ENCODE measurements around the gene PTPRN2.

Gene PTPRN2

GRCh38 chr7:157832421-157832820, 755.2 kb downstream of the PTPRN2 start:
- TF ChIP-seq FOXA1 (IDR thresholded peaks at IDR 0.05) (no peak), FOXK2 (IDR thresholded peaks at IDR 0.05) (no peak), ARNT (IDR thresholded peaks at IDR 0.05) (no peak), TARDBP (IDR thresholded peaks at IDR 0.05) (no peak), ZNF384 (IDR thresholded peaks at IDR 0.05) (no peak), ELF4 (IDR thresholded peaks at IDR 0.05) (no peak), CTBP1 (IDR thresholded peaks at IDR 0.05; ENCODE audit: borderline replicate concordance) (no peak), SUZ12 (IDR thresholded peaks at IDR 0.05) (no peak), LEF1 (IDR thresholded peaks at IDR 0.05; ENCODE audit: borderline replicate concordance) (no peak), FOXM1 (IDR thresholded peaks at IDR 0.05; ENCODE audit: borderline replicate concordance) (no peak), L3MBTL2 (conservative IDR thresholded peaks at IDR 0.05) (no peak), SP1 (IDR thresholded peaks at IDR 0.05) (no peak), BHLHE40 (IDR thresholded peaks at IDR 0.05; ENCODE audit: borderline replicate concordance) (no peak), NFRKB (IDR thresholded peaks at IDR 0.05) (no peak), HDGF (IDR thresholded peaks at IDR 0.05; ENCODE audit: borderline replicate concordance) (no peak), PKNOX1 (IDR thresholded peaks at IDR 0.05) (no peak)
- DNase-seq (ENCODE audit: extremely low spot score), result no peak
- POLR2A ChIA-PET, result no interaction called here
- CTCF ChIA-PET, result no interaction called here

- POLR2A ChIA-PET, result no interaction called here
- CTCF ChIA-PET, result interaction anchor here (0.6 kb wide), 1 partner anchor 1890 kb away, joined by 3 read pairs; no protein-coding TSS in a partner anchor
- TF ChIP-seq SUZ12 (IDR thresholded peaks at IDR 0.05), result no peak
- no peak for TF ChIP-seq PKNOX1 (IDR thresholded peaks at IDR 0.05)
- no peak for TF ChIP-seq L3MBTL2 (conservative IDR thresholded peaks at IDR 0.05)
- no peak for TF ChIP-seq BHLHE40 (IDR thresholded peaks at IDR 0.05; ENCODE audit: borderline replicate concordance)
- TF ChIP-seq TARDBP (IDR thresholded peaks at IDR 0.05), result no peak
- no peak for TF ChIP-seq ZNF384 (IDR thresholded peaks at IDR 0.05)
- no peak for TF ChIP-seq HDGF (IDR thresholded peaks at IDR 0.05; ENCODE audit: borderline replicate concordance)
- TF ChIP-seq FOXA1 (IDR thresholded peaks at IDR 0.05), result no peak
- no peak for TF ChIP-seq SP1 (IDR thresholded peaks at IDR 0.05)
- TF ChIP-seq CTBP1 (IDR thresholded peaks at IDR 0.05; ENCODE audit: borderline replicate concordance), result no peak
- no peak for TF ChIP-seq FOXM1 (IDR thresholded peaks at IDR 0.05; ENCODE audit: borderline replicate concordance)
- DNase-seq (ENCODE audit: extremely low spot score), result no peak
Observed at GRCh38 chr7:157832006-157832405, 755.6 kb downstream of the PTPRN2 start.

DNA sequence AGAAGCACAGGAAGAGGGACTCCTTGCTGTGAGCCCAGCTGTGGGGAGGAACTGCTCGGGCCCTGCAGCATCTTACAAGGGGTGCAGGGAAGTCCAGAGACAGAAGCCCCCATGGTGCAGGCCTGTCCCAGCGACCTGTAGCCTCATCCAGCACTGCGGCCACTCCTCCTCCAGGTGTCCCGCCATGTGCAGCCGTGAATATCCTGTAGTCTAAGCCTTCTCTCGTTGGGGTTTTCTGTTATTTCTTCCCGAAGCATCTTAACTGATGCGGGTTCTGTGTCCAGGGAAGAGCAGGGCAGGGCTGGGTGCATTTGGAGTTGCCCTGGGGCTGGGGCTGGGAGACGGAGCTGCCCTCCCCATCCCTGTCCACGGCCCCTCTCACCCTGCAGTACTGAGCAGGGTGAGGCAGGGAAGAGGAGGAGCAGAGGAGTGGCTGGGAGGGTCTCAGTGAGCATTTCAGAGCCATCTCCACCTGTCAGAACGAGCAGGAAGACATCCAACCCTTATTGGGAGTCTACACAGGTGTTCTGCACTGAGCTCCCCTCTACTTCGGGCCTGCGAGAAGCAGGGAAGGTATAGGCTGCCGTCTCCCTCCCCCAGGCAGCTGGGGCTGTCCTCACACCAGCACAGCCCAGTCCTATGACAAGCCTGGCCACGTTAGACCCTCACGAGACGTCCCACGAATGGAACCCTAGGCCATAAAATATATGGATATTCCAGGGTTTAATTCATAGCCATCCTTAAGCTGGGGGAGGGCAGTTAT, 756.3 kb downstream of the PTPRN2 start:
- ChIA-PET POLR2A (no interaction called here), CTCF (interaction anchor here (0.6 kb wide), 2 partner anchors 62 to 1889 kb away, joined by 3 read pairs; no protein-coding TSS in a partner anchor)
- TF ChIP-seq HDGF (IDR thresholded peaks at IDR 0.05; ENCODE audit: borderline replicate concordance), result no peak
- no peak for TF ChIP-seq ZNF384 (IDR thresholded peaks at IDR 0.05)
- no peak for DNase-seq (ENCODE audit: extremely low spot score)

- CTCF ChIA-PET, result no interaction called here
- DNase-seq (ENCODE audit: extremely low spot score), result no peak
- POLR2A ChIA-PET, result no interaction called here
- TF ChIP-seq LEF1 (IDR thresholded peaks at IDR 0.05; ENCODE audit: borderline replicate concordance) (no peak), ELF4 (IDR thresholded peaks at IDR 0.05) (no peak), TARDBP (IDR thresholded peaks at IDR 0.05) (no peak), BHLHE40 (IDR thresholded peaks at IDR 0.05; ENCODE audit: borderline replicate concordance) (no peak), L3MBTL2 (conservative IDR thresholded peaks at IDR 0.05) (no peak), HDGF (IDR thresholded peaks at IDR 0.05; ENCODE audit: borderline replicate concordance) (no peak), FOXK2 (IDR thresholded peaks at IDR 0.05) (no peak), SP1 (IDR thresholded peaks at IDR 0.05) (no peak), CTBP1 (IDR thresholded peaks at IDR 0.05; ENCODE audit: borderline replicate concordance) (no peak), NFRKB (IDR thresholded peaks at IDR 0.05) (no peak), PKNOX1 (IDR thresholded peaks at IDR 0.05) (no peak), SUZ12 (IDR thresholded peaks at IDR 0.05) (no peak), ARNT (IDR thresholded peaks at IDR 0.05) (no peak)
Observed at GRCh38 chr7:157830331-157830730, 757.3 kb downstream of the PTPRN2 start.

DNA sequence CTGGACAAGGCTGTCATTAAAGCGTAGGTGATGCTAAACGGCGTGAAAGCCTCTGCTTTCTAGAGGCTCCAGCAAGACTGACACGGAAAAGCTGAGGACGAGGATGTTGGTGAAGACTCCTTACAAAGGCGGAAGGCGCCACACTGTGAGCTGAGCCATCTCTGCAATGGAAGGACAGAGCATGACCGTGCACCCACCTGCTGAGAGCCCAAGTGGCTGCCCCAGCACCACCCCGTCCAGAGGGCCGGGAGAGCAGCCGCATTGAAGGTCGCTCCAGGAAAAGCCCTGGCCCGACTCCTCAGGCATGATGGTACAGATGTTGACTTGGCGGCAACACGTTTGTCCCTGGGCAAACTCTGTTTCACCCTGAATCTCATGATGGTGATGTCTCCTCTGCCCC, 758.1 kb downstream of the PTPRN2 start:
- TF ChIP-seq FOXM1 (IDR thresholded peaks at IDR 0.05; ENCODE audit: borderline replicate concordance), result no peak
- no peak for TF ChIP-seq ARNT (IDR thresholded peaks at IDR 0.05)
- no peak for TF ChIP-seq SP1 (IDR thresholded peaks at IDR 0.05)
- CTCF ChIA-PET, result no interaction called here
- POLR2A ChIA-PET, result no interaction called here
- DNase-seq (ENCODE audit: extremely low spot score), result no peak

DNA sequence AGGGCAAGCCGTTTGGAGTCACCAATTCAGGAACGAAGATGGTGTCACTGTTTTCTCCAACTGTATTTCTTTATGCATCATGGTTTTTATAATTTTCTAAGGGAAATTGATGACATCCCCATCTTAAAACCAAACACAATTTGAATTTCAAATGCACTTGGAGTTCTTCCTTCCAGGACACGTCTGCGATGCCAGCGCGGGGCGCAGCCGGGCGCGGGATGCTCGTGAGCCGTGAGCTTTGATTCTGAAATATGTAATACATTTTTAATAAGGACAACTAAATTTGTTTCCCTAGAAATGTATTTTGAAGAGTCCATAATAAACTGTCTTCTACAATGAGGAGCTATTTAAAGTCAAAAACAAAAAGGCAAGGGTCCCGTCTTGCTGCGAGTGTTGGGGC, 758.7 kb downstream of the PTPRN2 start:
- POLR2A ChIA-PET, result no interaction called here
- CTCF ChIA-PET, result no interaction called here
- TF ChIP-seq ARNT (IDR thresholded peaks at IDR 0.05) (no peak), FOXK2 (IDR thresholded peaks at IDR 0.05) (no peak), FOXM1 (IDR thresholded peaks at IDR 0.05; ENCODE audit: borderline replicate concordance) (no peak), CTBP1 (IDR thresholded peaks at IDR 0.05; ENCODE audit: borderline replicate concordance) (no peak), NFRKB (IDR thresholded peaks at IDR 0.05) (no peak), SUZ12 (IDR thresholded peaks at IDR 0.05) (no peak), PKNOX1 (IDR thresholded peaks at IDR 0.05) (no peak), SP1 (IDR thresholded peaks at IDR 0.05) (no peak), ELF4 (IDR thresholded peaks at IDR 0.05) (no peak), LEF1 (IDR thresholded peaks at IDR 0.05; ENCODE audit: borderline replicate concordance) (no peak), L3MBTL2 (conservative IDR thresholded peaks at IDR 0.05) (no peak), TARDBP (IDR thresholded peaks at IDR 0.05) (no peak), HDGF (IDR thresholded peaks at IDR 0.05; ENCODE audit: borderline replicate concordance) (no peak), FOXA1 (IDR thresholded peaks at IDR 0.05) (no peak), ZNF384 (IDR thresholded peaks at IDR 0.05) (no peak)
- no peak for DNase-seq (ENCODE audit: extremely low spot score)
